H1 (cell line): ENCODE measurements around the gene PRMT3. TPM values are rescaled to one million over a fixed set of nuclear protein-coding genes. Genes with fewer than 3 reads are reported as not detected.

Source experiments
- EGR1 ChIP-seq: IDR thresholded peaks from 2 replicates; pipeline ENCODE4 v1.6.1; 2011; ENCODE audit warnings: low read depth, low read length, borderline replicate concordance
- ZNF274 ChIP-seq: IDR thresholded peaks from 2 replicates; pipeline ENCODE4 v1.7.0; 2012; ENCODE audit warnings: low read length, borderline replicate concordance; ENCODE audit errors: extremely low read depth
- polyA plus RNA-seq, 7 experiments: library from polyadenylated mRNA; depleted of rRNA in 3 of 7; stranded (reverse) in 5 of 7; unstranded in 2 of 7; fragments of >200 nt in 5 of 7; fragments of 200-250 nt in 2 of 7; gene quantifications; 1 replicate in 5 of 7; 2 replicates in 1 of 7; 4 replicates in 1 of 7; pipeline versions ENCODE4 v1.2.1 to v1.2.3, GENCODE V29; 2011 to 2013; ENCODE audit warnings: missing spikeins in 2 of 7, mixed read lengths in 2 of 7
- total RNA-seq: library from RNA; stranded (reverse); fragmentation: NEBNext Ultra II Directional; extraction: Animal tissue kit (Norgen Biotek cat#: 25700); gene quantifications from 2 replicates; pipeline ENCODE4 v1.2.1, GENCODE V29; 2021
- TF ChIP-seq, protein P1 (sequence below): IDR thresholded peaks from 2 replicates; pipeline ENCODE4 v1.6.1; 2012; ENCODE audit warnings: inconsistent platforms

PRMT3 gene
- total and polyA plus RNA-seq, 2 of the 8 experiments (the other 6 are each of a cell fraction or from before 2014, with no cell fraction given), result 11.2 to 26.5 TPM

- TF ChIP-seq EGR1, result no peak
- TF ChIP-seq ZNF274, result no peak
- TF ChIP-seq, protein P1, sequence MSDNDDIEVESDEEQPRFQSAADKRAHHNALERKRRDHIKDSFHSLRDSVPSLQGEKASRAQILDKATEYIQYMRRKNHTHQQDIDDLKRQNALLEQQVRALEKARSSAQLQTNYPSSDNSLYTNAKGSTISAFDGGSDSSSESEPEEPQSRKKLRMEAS, result no peak
These were observed 24.4 kb upstream of the PRMT3 start (continued) for GRCh38 chr11:20363149-20363499.
